HL-60/S4 (cell line): ENCODE results near the gene PDGFD.

Source experiments
- in situ Hi-C: fragments of 300-500 bp; cut with MboI; formaldehyde crosslinking; loops from 2 replicates; pipeline ENCODE4 v1.14.3; 2022; ENCODE audit warnings: low sequenced_read_pairs

PDGFD gene

GRCh38 chr11:103894034-103894433 lies 269.9 kb downstream of the PDGFD start:
- in situ Hi-C loops = no loop called here

- in situ Hi-C loops = no loop called here
These were observed 270.6 kb downstream of the PDGFD start for GRCh38 chr11:103893371-103893770.

- in situ Hi-C loops = no loop called here
These were observed 271.3 kb downstream of the PDGFD start for GRCh38 chr11:103892603-103893002.

- in situ Hi-C loops = no loop called here
These were observed 273.3 kb downstream of the PDGFD start for GRCh38 chr11:103890654-103891053.

- in situ Hi-C loops = no loop called here
These were observed 274.3 kb downstream of the PDGFD start for GRCh38 chr11:103889679-103890078.

GRCh38 chr11:103888541-103888951 lies 275.4 kb downstream of the PDGFD start:
- in situ Hi-C loops = no loop called here

- in situ Hi-C loops = no loop called here
These were observed 276.8 kb downstream of the PDGFD start for GRCh38 chr11:103887001-103887658.

- in situ Hi-C loops = no loop called here
These were observed 280.1 kb downstream of the PDGFD start for GRCh38 chr11:103883856-103884255.

GRCh38 chr11:103883291-103883690 lies 280.7 kb downstream of the PDGFD start:
- in situ Hi-C loops = no loop called here

GRCh38 chr11:103881584-103881983 lies 282.4 kb downstream of the PDGFD start:
- in situ Hi-C loops = no loop called here

GRCh38 chr11:103880968-103881367 lies 283.0 kb downstream of the PDGFD start:
- in situ Hi-C loops = no loop called here

- in situ Hi-C loops = no loop called here
These were observed 285.3 kb downstream of the PDGFD start for GRCh38 chr11:103878646-103879045.

- in situ Hi-C loops = no loop called here
These were observed 286.7 kb downstream of the PDGFD start for GRCh38 chr11:103877221-103877620.

- in situ Hi-C loops = no loop called here
These were observed 288.0 kb downstream of the PDGFD start for GRCh38 chr11:103875855-103876510.

GRCh38 chr11:103872748-103873147 lies 291.2 kb downstream of the PDGFD start:
- in situ Hi-C loops = no loop called here

- in situ Hi-C loops = no loop called here
These were observed 291.9 kb downstream of the PDGFD start for GRCh38 chr11:103871923-103872551.

- in situ Hi-C loops = no loop called here
These were observed 293.1 kb downstream of the PDGFD start for GRCh38 chr11:103870821-103871309.

- in situ Hi-C loops = no loop called here
These were observed 296.5 kb downstream of the PDGFD start for GRCh38 chr11:103867481-103867880.

- in situ Hi-C loops = no loop called here
These were observed 300.4 kb downstream of the PDGFD start for GRCh38 chr11:103863497-103863896.

- in situ Hi-C loops = no loop called here
These were observed 301.2 kb downstream of the PDGFD start for GRCh38 chr11:103862802-103863174.

- in situ Hi-C loops = no loop called here
These were observed 301.7 kb downstream of the PDGFD start for GRCh38 chr11:103862094-103862801.
